ENCODE data around the gene DDTL. TPM values are rescaled to one million over a fixed set of nuclear protein-coding genes. Genes with fewer than 3 reads are reported as not detected.
"Not testable (repeated sequence)": the region's sequence is repeated elsewhere in the genome, so short reads cannot be mapped to it uniquely, and the experiment has no call there.

Gene DDTL
- polyA plus RNA-seq, 3 donors, result 0.25 to 0.41 TPM; not detected in 1

DNA sequence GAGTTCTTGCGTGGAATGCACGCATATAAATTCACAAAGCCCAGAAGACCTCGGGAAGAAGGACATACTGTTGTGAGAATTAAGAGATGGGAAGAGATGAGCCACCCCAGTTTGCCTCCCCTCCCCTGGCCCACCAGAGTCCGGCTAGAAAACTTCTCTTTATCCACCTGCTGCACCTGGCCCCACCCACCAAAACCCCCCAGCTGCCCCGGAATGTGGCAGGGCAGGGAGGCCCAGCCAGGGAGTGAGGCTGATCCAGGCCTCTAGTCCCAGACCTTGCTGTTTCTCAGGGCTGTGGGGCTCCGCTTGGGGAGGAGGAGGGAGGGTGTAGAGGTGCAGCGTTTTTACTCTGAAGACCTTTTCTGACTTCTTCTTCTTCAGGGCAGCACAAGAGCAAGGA lies 13.9 kb downstream of the DDTL start:
- not testable (repeated sequence) for H3K36me3 ChIP-seq (replicated peaks in 1 of 2; ENCODE audit: control insufficient read depth in 1 of 2, insufficient read depth in 2 of 2, low read length in 2 of 2); H3K27ac Mint-ChIP-seq; H3K4me3 Mint-ChIP-seq; H3K27ac ChIP-seq (ENCODE audit: low read depth in 1 of 2, low read length in 2 of 2); H3K36me3 Mint-ChIP-seq; H2AFZ ChIP-seq (ENCODE audit: insufficient read depth, low read depth, low read length, poor library complexity, severe bottlenecking); H3K4me2 ChIP-seq (replicated peaks; ENCODE audit: extremely low read depth, low read length, poor library complexity, severe bottlenecking); H3K9me3 Mint-ChIP-seq; H3K4me1 ChIP-seq (ENCODE audit: control insufficient read depth in 1 of 2, insufficient read depth in 2 of 2, low read length in 2 of 2); H3K4me1 Mint-ChIP-seq; H3K27me3 Mint-ChIP-seq (ENCODE audit: low read depth in 3 of 3); H3K9me3 ChIP-seq (replicated peaks in 1 of 2; ENCODE audit: control insufficient read depth in 1 of 2, insufficient read depth in 1 of 2, low read length in 2 of 2); H3K4me3 ChIP-seq (replicated peaks in 1 of 3; ENCODE audit: low read depth in 2 of 3, low read length in 3 of 3); H3K79me2 ChIP-seq (ENCODE audit: insufficient read depth, low read length); H3K9ac ChIP-seq (ENCODE audit: insufficient read depth, low read length, poor library complexity, severe bottlenecking); DNase-seq; H4K20me1 ChIP-seq (ENCODE audit: insufficient read depth, low read length); H3K27me3 ChIP-seq (ENCODE audit: control insufficient read depth in 2 of 2, insufficient read depth in 2 of 2, low read length in 2 of 2)
- no CpG with 5 or more reads among the region's 7 CpGs for WGBS (ENCODE audit: insufficient coverage)
- intact Hi-C loops (cut with micrococcal nuclease), result loop anchor here in 1 of 2 donors (10.0 kb wide), 1 partner anchor 194 kb away; no protein-coding TSS in a partner anchor

DNA sequence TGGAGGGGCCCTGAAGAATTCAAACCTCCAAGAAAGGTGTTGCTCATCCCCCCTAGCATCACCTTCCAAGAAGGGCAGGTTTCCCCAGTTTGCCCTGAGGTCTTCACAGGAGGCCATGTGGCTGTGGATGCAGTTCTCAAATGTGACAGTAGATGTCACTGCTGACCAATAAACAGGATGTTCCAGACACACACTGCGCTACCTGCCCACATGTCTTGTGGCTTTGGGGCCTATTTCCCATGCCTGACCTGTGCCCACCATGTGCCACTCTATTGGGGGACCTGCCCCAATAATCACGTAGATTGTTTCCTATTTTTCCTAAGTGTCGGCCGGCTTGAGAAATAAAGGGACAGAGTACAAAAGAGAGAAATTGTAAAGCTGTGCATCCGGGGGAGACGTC lies 17.7 kb downstream of the DDTL start:
- H3K4me3 ChIP-seq (replicated peaks in 1 of 3; ENCODE audit: low read depth in 2 of 3, low read length in 3 of 3), result no peak overlapping the region
- no peaks in the 10 kb centered on the region for H3K36me3 ChIP-seq (replicated peaks in 1 of 2; ENCODE audit: control insufficient read depth in 1 of 2, insufficient read depth in 2 of 2, low read length in 2 of 2)
- H3K27me3 ChIP-seq (ENCODE audit: control insufficient read depth in 2 of 2, insufficient read depth in 2 of 2, low read length in 2 of 2), result no peaks in the 10 kb centered on the region
- no peak overlapping the region for H3K27ac Mint-ChIP-seq
- H3K4me3 Mint-ChIP-seq, result no peak overlapping the region
- peak in 1 of 3 donors; percentile 42 for DNase-seq
- intact Hi-C loops (cut with micrococcal nuclease), result loop anchor here in 1 of 2 donors (10.0 kb wide), 1 partner anchor 190 kb away; no protein-coding TSS in a partner anchor
- no peaks in the 10 kb centered on the region for H3K79me2 ChIP-seq (ENCODE audit: insufficient read depth, low read length)
- H2AFZ ChIP-seq (ENCODE audit: insufficient read depth, low read depth, low read length, poor library complexity, severe bottlenecking), result no peak overlapping the region
- peaks cover 0 to 9% (median 6%) of the 10 kb centered on the region in 3 donors for H3K27me3 Mint-ChIP-seq (ENCODE audit: low read depth in 3 of 3)
- no peaks in the 10 kb centered on the region for H3K36me3 Mint-ChIP-seq
- H3K9ac ChIP-seq (ENCODE audit: insufficient read depth, low read length, poor library complexity, severe bottlenecking), result no peak overlapping the region
- no peaks in the 10 kb centered on the region for H3K9me3 ChIP-seq (replicated peaks in 1 of 2; ENCODE audit: control insufficient read depth in 1 of 2, insufficient read depth in 1 of 2, low read length in 2 of 2)
- no peaks in the 10 kb centered on the region for H3K4me1 Mint-ChIP-seq
- H3K27ac ChIP-seq (ENCODE audit: low read depth in 1 of 2, low read length in 2 of 2), result no peak overlapping the region
- no peak overlapping the region for H3K4me2 ChIP-seq (replicated peaks; ENCODE audit: extremely low read depth, low read length, poor library complexity, severe bottlenecking)
- WGBS (ENCODE audit: insufficient coverage), result 0% methylated on average over 1 of the region's 6 CpGs
- no peaks in the 10 kb centered on the region for H3K9me3 Mint-ChIP-seq
- no peaks in the 10 kb centered on the region for H4K20me1 ChIP-seq (ENCODE audit: insufficient read depth, low read length)
- no peaks in the 10 kb centered on the region for H3K4me1 ChIP-seq (ENCODE audit: control insufficient read depth in 1 of 2, insufficient read depth in 2 of 2, low read length in 2 of 2)
- TF ChIP-seq, protein P1, sequence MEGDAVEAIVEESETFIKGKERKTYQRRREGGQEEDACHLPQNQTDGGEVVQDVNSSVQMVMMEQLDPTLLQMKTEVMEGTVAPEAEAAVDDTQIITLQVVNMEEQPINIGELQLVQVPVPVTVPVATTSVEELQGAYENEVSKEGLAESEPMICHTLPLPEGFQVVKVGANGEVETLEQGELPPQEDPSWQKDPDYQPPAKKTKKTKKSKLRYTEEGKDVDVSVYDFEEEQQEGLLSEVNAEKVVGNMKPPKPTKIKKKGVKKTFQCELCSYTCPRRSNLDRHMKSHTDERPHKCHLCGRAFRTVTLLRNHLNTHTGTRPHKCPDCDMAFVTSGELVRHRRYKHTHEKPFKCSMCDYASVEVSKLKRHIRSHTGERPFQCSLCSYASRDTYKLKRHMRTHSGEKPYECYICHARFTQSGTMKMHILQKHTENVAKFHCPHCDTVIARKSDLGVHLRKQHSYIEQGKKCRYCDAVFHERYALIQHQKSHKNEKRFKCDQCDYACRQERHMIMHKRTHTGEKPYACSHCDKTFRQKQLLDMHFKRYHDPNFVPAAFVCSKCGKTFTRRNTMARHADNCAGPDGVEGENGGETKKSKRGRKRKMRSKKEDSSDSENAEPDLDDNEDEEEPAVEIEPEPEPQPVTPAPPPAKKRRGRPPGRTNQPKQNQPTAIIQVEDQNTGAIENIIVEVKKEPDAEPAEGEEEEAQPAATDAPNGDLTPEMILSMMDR (IDR thresholded peaks at IDR 0.05), result no peak

DNA sequence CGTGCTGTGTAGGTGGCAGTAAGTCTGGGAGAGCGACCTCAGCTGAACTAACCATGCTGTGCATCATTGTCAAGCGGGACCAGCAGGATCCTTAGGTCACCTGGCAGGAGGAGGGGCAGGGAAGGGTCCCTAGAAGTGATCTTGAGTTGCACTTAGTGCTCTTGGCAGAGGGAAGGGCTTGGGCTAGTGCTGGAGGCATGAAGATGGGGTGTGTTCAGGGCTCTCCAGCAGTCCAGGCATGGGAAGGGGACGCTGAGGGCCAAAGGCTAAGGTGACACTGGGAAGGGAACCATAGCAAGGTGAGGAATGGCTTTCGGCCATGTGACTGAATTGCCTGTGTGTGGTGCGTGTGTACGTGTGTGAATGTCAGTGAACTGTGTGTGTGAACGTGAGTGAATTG lies 19.4 kb downstream of the DDTL start:
- not testable (repeated sequence) for H3K36me3 Mint-ChIP-seq; H4K20me1 ChIP-seq (ENCODE audit: insufficient read depth, low read length); H3K36me3 ChIP-seq (replicated peaks in 1 of 2; ENCODE audit: control insufficient read depth in 1 of 2, insufficient read depth in 2 of 2, low read length in 2 of 2); H3K27me3 Mint-ChIP-seq (ENCODE audit: low read depth in 3 of 3); H3K79me2 ChIP-seq (ENCODE audit: insufficient read depth, low read length); H3K27ac Mint-ChIP-seq; DNase-seq; H3K27me3 ChIP-seq (ENCODE audit: control insufficient read depth in 2 of 2, insufficient read depth in 2 of 2, low read length in 2 of 2); H3K4me3 ChIP-seq (replicated peaks in 1 of 3; ENCODE audit: low read depth in 2 of 3, low read length in 3 of 3); H3K27ac ChIP-seq (ENCODE audit: low read depth in 1 of 2, low read length in 2 of 2); H3K9me3 ChIP-seq (replicated peaks in 1 of 2; ENCODE audit: control insufficient read depth in 1 of 2, insufficient read depth in 1 of 2, low read length in 2 of 2); H3K4me2 ChIP-seq (replicated peaks; ENCODE audit: extremely low read depth, low read length, poor library complexity, severe bottlenecking); H3K9me3 Mint-ChIP-seq; H3K9ac ChIP-seq (ENCODE audit: insufficient read depth, low read length, poor library complexity, severe bottlenecking); H3K4me1 ChIP-seq (ENCODE audit: control insufficient read depth in 1 of 2, insufficient read depth in 2 of 2, low read length in 2 of 2); H3K4me1 Mint-ChIP-seq; H2AFZ ChIP-seq (ENCODE audit: insufficient read depth, low read depth, low read length, poor library complexity, severe bottlenecking); H3K4me3 Mint-ChIP-seq
- 95% methylated on average over 8 of the region's 8 CpGs for WGBS (ENCODE audit: insufficient coverage)
- intact Hi-C loops (cut with micrococcal nuclease), result loop anchor here in 1 of 2 donors (10.0 kb wide), 1 partner anchor 189 kb away; no protein-coding TSS in a partner anchor

DNA sequence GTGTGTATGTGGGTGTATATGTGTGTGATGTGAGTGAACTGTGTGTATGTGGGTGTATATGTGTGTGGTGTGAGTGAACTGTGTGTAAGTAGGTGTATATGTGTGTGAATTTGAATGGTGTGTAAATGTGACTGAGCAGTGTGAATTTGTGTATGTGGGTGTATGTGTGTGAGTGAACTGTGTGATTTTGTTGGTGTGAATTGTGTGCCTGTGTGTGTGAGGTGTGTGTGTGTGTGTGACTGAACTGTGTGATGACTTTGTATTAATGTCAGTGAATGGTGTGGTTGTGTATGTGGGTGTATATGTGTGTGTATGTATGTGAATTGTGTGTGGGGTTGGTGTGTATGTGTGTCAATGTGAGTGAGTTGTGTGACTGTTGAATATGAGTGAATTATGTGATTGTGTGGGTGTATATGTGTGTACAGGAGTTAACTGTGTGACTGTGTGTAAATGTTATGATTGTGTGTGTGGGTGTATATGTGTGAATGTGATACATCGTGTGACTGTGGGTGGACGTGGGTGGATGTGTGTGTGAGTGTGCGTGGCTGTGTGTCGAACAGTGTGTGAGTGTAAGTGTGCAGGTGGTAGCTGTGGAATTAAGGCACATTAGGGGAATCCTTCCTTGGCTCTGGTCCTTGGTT lies 20.0 kb downstream of the DDTL start:
- 100% methylated on average over 3 of the region's 4 CpGs for WGBS (ENCODE audit: insufficient coverage)
- H3K4me2 ChIP-seq (replicated peaks; ENCODE audit: extremely low read depth, low read length, poor library complexity, severe bottlenecking); H3K4me1 Mint-ChIP-seq; DNase-seq; H3K4me1 ChIP-seq (ENCODE audit: control insufficient read depth in 1 of 2, insufficient read depth in 2 of 2, low read length in 2 of 2); H3K36me3 Mint-ChIP-seq; H3K27ac ChIP-seq (ENCODE audit: low read depth in 1 of 2, low read length in 2 of 2); H3K9ac ChIP-seq (ENCODE audit: insufficient read depth, low read length, poor library complexity, severe bottlenecking); H3K4me3 ChIP-seq (replicated peaks in 1 of 3; ENCODE audit: low read depth in 2 of 3, low read length in 3 of 3); H3K9me3 Mint-ChIP-seq; H3K79me2 ChIP-seq (ENCODE audit: insufficient read depth, low read length); H3K27me3 Mint-ChIP-seq (ENCODE audit: low read depth in 3 of 3); H4K20me1 ChIP-seq (ENCODE audit: insufficient read depth, low read length); H3K27me3 ChIP-seq (ENCODE audit: control insufficient read depth in 2 of 2, insufficient read depth in 2 of 2, low read length in 2 of 2); H3K36me3 ChIP-seq (replicated peaks in 1 of 2; ENCODE audit: control insufficient read depth in 1 of 2, insufficient read depth in 2 of 2, low read length in 2 of 2); H3K9me3 ChIP-seq (replicated peaks in 1 of 2; ENCODE audit: control insufficient read depth in 1 of 2, insufficient read depth in 1 of 2, low read length in 2 of 2); H3K4me3 Mint-ChIP-seq; H2AFZ ChIP-seq (ENCODE audit: insufficient read depth, low read depth, low read length, poor library complexity, severe bottlenecking): not testable (repeated sequence)
- intact Hi-C loops (cut with micrococcal nuclease), result loop anchor here in 1 of 2 donors (10.0 kb wide), 1 partner anchor 188 kb away; no protein-coding TSS in a partner anchor
- peak overlapping the region in 1 of 7 donors; percentile 9 for H3K27ac Mint-ChIP-seq

All from CD14-positive monocyte (primary cell).